Measurements from ENCODE around the gene RABAC1. TPM values are rescaled to one million over a fixed set of nuclear protein-coding genes. Genes with fewer than 3 reads are reported as not detected.

The RABAC1 gene
- total and polyA plus RNA-seq, 2 of the 13 experiments (the other 11 are each of a cell fraction or from before 2014, with no cell fraction given), result 37.4 to 74.0 TPM

- no peak for TF ChIP-seq REST (IDR thresholded peaks at IDR 0.05; ENCODE audit: borderline replicate concordance in 1 of 2, low read depth in 1 of 2, low read length in 2 of 2)
- no peak for TF ChIP-seq ZNF781 (CRISPR knock-in tag; IDR thresholded peaks at IDR 0.05; ENCODE audit: borderline replicate concordance, not compliant biosample characterization)
- no peak for TF ChIP-seq KIAA2018 (CRISPR knock-in tag; IDR thresholded peaks at IDR 0.05; ENCODE audit: borderline replicate concordance)
- no peak for TF ChIP-seq YY1 (IDR thresholded peaks at IDR 0.05; ENCODE audit: insufficient read depth, insufficient replicate concordance, low read depth, low read length)
- TF ChIP-seq ZNF800 (CRISPR knock-in tag; IDR thresholded peaks at IDR 0.05), result no peak
- TF ChIP-seq ZBED4 (CRISPR knock-in tag; IDR thresholded peaks at IDR 0.05; ENCODE audit: borderline replicate concordance), result no peak
- no peak for TF ChIP-seq ASH2L (IDR thresholded peaks at IDR 0.05; ENCODE audit: insufficient read length, low read depth, low read length)
- TF ChIP-seq RFX5 (IDR thresholded peaks at IDR 0.05; ENCODE audit: low read depth, low read length), result no peak
- no peak for TF ChIP-seq ZNF614 (CRISPR knock-in tag; IDR thresholded peaks at IDR 0.05; ENCODE audit: borderline replicate concordance)
- TF ChIP-seq ZNF460 (CRISPR knock-in tag; IDR thresholded peaks at IDR 0.05; ENCODE audit: borderline replicate concordance), result no peak
Observed at GRCh38 chr19:41936961-41937360, 22.2 kb downstream of the RABAC1 start (continued).

Data from HepG2 (cell line).